ENCODE data around the gene ZEB2.

ZEB2 gene

DNA sequence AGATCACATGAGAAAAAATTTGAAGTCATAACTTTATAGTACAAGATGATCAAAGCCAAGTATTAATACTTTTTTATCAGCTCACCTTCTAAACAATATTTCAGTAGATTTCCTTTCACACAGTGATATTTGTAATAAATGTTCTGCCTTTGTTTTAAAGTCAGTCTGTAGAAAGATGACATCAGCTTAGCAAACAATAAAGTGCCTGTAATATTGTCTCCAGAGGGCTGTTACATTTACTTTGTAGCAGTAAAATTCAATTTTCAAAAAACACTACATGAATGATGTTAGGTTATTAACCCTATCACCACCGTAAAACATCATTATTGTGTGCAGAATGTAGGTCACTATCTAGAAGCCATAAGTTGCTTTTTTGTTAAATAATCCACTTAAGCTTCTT, 49.6 kb downstream of the ZEB2 start:
- no peak for DNase-seq

DNA sequence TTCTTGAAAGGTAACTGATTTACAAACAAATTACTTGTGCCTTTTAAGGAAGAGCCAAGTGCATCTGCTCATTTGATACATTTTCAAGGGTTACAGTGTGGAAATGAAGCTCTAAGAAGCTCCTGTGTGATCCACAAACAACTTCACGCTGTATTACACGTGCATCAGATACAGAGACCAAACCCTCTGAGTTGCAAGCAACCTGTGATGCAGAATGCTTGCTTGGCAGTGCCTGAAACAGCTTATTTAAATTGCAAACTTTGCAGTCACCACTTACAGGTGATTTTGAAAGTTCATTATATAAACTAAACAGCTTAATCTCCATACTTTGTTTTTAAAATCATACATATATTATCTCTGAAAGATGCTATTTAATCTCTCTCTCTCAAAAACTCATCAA, 50.1 kb downstream of the ZEB2 start:
- no peak for DNase-seq

DNA sequence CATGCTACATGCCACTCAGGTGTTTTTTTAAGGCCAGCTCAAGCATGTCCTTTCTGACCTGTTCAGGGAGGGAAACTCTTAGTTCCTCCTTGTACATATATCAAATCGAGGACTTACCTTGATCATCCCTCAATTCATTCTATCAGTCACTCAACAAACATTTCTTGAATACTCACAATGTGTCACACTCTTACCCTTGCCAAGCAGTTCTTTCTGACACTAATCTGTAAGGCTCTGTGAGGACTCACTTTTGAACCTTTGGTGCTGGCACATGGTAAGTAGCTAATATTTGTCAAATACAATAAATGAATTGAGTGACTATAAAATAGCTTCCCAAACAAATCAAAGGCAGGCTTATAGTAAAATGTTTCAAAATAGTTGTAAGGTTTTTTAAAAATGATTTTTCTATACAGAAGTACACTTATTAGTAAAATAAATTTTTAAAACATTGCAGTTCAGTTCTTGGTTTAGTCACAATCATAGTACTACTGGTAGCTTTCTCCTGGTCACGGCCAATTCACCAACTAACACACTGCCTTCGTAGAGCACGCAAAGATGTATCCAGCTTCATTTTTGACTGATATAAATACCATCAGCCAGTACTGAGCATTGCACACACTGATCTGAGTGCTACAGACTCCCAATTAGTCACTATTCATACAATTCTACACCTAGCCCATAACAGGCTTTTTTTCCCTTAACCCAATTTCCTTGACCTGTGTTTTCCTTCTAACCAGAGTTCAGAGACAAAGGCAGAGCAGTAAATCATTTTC, 50.9 kb downstream of the ZEB2 start:
- no peak for DNase-seq

DNA sequence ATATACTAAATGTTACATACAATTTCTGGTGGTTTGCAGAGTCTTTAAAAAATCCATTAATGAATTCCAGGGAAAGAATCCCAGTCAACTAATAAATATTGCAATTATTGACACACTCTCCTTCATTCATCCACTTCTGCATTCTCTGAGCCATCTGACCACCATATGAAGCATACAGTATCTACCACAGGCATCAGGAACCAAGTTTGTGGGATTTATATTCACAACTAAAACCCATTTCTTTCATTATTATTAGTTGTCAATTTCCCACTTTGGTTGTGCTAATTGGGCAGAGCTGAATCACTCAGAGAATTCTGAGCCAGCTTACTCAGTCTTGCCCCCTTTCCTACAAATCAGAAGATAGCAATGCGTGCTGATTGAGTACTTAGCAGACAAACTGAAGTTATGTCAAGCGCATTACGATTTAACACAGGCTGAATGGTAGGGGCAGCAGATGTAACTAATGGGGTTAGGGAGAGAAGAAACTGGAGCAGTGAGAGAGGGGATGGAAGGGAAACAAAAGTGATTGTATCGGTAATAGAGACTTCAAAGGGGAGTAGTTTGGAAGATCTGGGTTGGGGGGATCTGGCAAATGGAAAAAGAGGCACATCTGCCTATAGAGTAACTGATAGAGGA, 52.3 kb downstream of the ZEB2 start:
- DNase-seq, result no peak

DNA sequence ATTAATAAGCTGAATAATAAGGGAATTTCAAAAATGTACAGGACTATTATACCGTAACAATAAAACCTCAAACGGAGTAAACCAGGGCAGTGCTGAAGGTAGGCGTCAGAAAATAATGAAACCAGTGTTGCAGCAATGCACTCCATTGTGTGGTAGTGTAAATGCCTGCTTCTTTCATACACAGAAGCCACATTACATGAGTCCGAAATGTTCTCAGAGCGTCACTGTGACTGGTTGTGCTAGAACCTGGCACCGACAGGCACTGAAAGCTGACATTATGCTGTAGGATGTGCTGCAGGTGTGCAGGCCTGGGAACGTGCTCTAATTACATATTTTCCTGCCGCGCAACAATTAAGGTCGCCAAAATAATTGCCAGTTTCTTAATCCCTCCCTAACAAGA, 53.3 kb downstream of the ZEB2 start:
- peak in 4 of 14 donors; percentile 44 to 67 (median 51) for DNase-seq

DNA sequence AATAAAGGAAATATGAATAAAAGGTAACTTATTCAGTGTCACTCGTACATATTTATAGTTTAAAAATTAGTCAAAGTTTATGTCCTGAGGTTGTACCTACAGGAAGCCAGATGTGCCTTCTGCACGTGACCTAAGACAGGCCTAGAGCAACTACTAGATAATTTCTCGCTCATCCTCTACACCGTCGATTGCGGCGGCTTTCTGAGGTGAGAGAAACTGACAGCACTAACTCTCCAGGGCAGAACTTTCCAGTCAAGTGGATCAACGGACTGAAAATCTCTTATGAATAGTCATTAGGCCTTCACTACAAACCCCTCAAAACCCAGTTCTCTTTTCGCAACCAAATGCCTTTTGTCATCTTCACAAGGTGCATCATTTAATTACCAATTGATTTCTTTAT, 54.2 kb downstream of the ZEB2 start:
- DNase-seq, result no peak

DNA sequence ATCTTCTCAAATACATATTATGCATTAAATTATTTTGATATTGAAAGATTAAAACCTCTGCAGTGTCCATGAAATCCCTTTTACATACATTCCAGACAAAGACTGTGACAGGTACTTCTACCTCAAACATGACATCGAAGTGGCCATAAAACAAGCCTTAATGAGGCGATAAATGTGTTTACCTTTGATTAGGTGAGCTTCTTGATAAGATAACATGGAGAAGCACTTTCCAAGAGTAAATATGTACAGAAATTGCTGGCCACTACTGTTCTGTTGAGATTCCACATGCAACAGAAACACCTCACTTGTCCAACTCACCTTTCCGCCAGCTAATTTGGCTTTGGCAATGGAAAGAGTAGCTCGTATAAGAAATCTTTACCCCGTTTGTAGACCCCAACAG, 55.2 kb downstream of the ZEB2 start:
- no peak for DNase-seq

DNA sequence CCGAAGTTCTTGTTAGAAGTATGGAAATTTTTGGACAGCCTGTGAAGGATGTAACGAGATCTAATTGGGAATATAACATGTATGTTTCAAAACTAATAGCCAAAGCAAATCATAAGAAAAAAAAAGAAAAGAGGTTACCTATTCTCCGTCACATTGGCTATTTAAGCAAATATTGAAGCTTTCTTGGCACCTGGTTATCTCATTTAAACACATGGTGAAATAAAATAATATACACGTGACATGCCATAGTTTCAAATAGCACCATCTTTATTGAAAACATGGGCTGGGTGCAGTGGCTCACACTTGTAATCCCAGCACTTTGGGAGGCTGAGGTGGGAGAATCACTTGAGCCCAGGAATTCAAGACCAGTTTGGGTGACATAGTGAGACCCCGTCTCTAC, 56.7 kb downstream of the ZEB2 start:
- DNase-seq, result no peak

DNA sequence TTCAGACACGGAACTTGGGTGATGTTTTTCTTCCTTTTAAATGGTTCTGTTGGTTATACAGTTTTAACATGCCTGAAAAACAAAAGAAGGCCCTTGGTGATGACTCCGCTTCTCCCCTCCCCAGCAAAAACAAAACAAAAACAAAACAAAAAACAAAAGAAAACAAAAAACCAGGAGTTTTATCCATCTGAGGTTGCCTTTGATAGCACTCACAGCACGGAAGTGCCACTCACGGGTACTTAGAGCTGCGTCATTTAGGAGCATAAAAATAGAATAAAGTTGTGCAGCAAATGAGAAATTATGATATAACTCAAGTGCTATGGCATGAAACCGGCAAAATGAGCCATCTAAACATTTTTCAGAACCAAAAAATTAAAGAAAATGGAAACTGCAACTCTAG, 57.7 kb downstream of the ZEB2 start:
- DNase-seq, result no peak

DNA sequence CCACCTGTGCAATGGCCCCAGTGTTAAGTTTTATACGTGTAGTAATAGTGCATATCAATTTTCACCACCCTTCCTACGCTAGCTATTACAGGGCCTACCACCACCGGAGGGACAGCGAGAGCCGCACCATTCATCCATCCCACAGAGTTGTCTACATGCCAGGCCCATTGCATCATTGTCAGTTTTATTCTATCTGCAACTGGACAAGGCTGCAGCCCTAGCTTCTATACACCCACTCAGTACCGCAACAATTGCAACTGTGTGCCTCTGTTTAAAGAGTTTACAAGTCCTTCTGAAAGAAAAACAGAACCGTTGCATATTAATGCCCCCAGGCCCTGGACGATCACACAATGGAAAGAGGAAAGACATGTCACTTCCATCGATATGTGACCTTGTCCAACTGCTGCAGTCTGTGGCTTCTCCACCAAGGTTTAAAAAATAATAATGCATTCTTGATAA, 58.6 kb downstream of the ZEB2 start:
- peak in 5 of 14 donors; percentile 39 to 70 (median 66) for DNase-seq

DNA sequence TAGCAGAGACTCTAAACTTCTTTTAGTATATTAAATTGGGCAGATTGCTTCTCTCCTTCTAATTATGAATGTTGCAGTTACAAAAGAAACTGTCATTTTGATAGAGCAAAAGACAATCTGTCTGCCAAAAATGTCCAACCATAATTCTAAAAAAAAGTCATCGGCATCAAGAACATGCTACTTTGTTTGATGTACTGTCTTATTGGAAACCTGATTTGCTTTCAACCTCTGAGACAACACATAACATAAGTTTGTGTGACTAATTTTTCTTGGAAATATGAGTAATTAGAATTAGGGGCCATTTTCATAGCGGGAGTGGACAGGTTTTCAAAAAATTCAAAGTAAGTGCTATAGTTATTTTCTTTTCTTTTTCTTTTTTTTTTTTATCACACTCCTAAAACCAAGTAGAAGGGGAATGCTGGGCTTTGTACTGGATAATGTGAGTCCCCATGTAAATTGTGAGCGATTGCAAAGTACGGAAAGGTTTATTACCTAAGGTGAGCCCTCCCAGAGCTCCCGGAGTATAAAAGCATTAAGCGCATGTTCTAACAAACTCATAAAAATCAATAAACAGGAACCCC, 59.1 kb downstream of the ZEB2 start:
- DNase-seq, result no peak

DNA sequence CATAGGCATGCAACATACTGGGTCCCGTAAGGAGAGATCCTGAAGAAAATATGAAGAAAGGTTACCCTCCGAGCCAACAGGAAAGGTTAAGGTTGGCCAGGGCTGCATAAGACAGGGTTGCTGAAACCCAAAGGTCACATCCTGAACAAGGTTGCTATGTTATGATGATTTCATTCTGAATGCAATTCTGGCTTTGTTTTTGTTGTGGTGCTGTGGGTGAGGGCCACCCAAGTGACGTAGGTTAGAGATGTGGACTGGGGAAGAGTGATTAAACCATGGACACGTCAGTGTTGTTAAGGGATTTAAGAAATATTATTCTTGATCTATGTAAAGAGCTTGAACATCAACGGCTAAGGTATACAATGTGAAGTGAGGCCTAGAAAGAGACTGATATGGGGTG, 60.0 kb downstream of the ZEB2 start:
- no peak for DNase-seq

DNA sequence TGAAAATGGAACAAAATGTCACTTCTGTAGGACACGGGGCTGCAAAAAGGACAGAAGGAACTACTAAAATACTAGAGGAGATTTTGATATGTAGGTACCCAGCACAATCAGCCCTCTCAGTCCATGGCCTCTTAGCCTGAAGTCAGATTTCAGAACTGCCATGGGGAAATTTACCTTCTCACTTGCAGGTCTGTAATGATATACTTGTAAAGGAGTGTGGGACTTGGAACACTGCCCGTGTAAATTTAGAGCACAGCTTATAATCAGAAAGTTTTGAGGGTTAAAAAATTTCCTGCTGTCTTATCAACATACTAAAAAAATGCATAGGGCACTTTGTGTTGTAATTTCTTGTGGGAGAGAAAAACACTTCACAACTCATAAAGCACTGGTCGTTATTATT, 60.6 kb downstream of the ZEB2 start:
- DNase-seq, result no peak

DNA sequence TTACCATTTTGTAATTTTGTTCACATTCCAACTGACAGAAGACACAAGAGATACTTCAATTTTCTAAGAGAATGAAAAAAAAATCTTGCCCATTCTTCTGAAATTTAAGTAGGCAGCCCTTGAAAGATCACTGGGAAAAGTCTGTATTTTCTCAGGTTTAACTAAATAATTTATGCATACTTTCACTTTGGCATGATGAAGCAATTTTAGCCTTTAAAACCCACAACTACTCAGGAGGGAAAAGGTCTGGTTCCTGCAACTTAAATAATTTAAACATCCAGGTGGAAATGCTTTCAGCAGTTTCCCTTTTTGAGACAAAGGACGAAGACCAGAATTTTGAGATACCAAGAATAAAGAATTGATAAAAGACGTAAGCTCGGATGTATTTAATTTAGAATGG, 61.4 kb downstream of the ZEB2 start:
- no peak for DNase-seq

DNA sequence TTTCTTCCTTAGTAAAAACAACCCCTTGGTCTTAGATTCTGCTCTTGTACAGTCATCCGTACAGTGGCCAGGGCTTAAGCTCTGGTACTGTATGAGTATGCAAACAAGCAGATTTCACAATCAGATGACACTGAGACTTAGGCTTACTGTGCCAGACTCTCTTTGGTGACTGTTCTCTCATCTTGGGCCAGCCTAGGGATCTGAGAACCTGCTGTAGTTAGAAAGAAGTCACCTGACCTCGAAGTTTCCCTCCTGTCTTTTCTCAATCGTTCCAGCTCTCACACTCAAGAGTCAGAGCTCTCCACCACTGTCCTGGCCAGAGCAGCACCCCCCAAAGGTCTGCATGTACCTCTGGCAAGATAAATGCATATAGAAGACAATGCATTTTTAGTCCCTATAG, 63.2 kb downstream of the ZEB2 start:
- DNase-seq, result no peak

DNA sequence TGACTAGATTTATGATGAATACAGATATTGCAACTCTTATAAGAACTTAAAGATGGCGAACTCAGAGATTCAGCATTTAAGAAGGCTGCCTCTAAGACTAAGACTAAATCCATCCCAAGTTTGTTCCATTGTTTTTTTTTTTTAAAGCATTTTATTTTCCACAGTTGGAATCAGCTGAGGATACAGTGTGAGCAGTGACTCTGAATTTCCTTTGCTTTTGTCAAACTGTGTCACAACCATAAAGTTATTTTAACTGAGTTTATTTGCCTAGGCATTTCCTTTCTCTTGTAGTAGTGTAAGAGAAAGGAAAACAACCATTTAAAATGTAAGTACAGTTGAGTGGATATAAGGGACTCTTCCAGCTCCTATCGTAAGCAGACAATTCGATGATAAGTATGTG, 63.9 kb downstream of the ZEB2 start:
- DNase-seq, result no peak

DNA sequence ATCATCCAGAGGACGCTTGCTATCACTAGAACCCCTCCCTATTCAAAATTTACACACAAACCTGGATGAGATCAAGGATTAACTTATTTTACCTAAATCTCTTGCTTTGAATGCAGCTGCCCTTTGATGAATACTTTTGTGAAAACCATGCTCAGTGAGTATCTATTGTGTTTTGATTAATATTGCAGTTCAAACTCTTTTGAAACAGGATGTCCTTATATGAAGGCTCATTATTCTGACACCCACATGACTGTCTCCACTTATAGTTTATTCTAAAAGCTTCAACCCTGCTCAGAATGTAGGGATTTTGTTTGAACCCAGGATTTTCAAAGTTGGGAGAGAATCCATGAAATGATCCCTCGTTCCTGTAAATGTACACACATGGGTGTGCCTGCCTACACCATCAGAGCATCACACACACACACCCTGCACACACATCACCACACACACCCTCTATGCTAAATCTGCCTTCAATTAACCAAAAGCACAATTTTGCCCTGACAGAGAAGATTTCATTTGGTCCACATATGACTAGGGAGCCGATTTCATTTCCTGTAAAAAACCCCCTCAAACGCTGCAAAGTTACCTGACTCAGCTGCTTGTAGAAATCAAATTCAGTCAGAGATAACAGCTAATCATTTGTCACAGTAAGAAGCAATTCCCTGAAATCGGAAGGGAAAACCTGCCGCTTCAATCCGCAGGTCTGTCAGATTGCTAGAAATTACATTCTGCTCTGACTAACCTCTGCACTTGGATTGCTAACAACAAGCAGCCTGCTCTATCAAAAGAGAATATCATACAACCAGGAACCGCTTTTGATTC, 65.2 kb downstream of the ZEB2 start:
- DNase-seq, result no peak

DNA sequence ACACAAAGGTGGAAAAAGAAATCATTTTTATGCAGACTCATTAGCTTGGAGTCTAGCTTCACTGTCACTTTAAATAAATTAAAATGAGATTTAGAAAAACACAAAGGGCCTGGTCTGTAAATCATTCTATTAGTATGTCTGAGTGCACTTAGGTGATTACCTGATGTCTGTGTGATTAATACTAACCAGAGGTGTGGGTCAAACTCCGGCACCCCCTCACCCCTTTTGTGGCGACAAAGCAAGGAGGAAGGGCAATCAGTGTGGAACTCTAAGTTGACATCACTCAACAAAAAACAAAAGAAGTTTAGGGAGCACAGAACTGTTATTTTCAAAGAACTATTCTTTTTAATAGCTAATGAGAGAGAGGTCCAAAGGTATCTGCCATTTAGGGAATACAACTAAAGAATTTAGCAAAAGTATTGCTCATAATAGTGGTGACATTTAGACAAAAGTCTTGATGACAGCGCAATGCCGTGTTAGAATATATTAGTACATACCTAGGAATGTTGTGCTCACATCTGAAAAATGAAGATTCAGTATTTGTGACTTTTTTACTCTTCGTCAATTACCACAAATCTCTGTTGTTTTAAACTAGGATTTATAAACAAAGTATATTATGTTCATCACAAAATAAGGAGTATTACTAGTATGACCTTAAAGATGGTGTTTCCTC, 66.3 kb downstream of the ZEB2 start:
- DNase-seq, result no peak

DNA sequence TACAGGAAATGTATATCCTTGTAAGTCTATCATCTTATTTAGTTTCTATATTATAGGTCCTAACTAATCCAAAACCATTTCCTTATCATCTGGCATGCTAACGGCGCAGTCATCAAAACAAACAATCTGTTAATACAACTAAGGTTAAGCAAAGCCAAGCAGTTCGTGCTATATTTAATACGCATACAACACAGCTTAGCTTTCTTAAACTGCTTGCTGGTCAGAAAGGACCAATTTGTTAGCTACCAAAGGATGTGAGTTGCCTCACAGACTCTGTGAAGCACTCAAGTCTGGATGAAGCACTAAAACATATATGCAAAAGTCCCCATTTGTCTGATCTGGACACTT, 67.0 kb downstream of the ZEB2 start:
- no peak for DNase-seq

DNA sequence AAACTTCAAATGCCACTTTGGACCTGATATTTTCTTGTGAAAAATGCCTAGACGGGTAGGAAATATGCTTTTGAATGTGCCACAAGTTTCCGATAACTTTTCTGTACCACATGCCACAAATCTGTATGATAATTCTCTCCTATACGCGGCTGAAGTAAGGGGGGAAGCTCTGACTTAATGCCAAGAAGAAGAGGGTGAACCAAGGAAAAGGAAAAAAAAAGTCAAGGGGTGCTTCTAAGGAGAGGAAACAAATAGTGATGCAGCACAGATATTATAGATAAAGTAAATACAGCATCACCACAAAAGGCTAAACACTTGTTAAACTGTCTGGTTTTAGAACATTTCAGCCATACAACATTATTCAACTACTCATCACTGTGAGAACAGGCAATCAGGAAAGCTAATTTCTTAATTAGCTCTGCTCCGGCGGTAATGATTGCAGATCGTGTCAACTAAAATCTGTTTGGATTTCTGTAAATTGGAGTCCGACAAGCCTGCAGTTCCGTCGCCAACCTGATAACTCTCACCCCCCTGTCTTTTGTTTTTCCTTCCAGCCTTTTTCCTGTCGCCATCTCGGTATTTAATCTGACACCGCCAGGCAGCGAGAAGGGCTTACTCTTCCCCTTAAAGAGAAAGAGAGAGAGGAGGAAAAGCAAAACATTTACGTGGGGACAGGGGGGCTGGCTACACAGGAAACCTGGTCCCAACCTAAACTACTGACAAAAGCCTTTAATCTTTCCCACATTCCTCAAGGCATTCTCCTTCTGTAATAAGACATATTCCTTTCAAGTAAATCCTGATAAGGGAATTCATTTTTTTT, 67.5 kb downstream of the ZEB2 start:
- no peak for DNase-seq

DNA sequence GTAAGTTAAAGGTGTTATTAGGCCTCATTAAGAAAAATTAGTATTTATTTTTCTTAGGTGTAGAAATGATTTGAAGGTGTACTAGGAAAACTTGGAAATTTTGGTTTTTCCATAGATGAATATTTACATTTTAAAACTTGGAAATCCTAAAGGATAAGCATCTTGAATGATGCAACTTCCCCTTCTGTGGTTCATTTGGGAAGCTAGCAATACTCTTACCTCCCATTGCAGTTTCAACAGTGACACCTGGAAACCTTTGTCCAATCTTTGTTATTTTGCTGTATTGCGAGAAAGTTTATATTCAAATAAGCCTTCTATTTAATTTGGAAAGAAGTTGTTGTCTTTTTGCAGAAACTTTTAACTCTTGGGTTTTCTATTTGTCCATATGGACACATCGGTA, 68.5 kb downstream of the ZEB2 start:
- no peak for DNase-seq

DNA sequence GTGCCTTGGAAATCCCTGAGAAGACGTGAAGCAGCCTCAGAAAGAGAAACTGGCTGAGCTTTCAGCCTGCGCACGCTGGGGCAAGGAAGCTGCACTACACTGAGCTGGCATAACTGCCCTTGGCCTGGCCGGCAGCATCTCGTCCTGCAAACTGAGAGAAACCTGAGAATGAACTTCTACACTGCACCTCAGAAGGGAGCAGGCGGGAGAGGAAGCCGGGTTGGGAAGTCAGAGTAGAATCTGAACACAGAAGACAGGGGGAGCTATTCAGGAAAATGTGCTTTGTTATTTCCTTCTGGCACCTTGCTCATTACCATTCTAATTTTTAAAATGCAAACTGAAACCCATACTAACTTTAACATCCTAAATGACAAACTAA, 70.9 kb downstream of the ZEB2 start:
- no peak for DNase-seq

Data from C1 segment of cervical spinal cord (tissue), 14 donors.